GM18511 (cell line): ENCODE results near the gene SLC35F5.
A peak's percentile ranks its signal among the peaks of the same experiment; 100 is the strongest.
"Not testable (repeated sequence)": the region's sequence is repeated elsewhere in the genome, so short reads cannot be mapped to it uniquely, and the experiment has no call there.

ENCODE experiments used
- ATAC-seq: cut with Tn5 transposase; IDR thresholded peaks from one replicate; pipeline ENCODE4 v1.9.1; 2021; ENCODE audit warnings: mild to moderate bottlenecking, moderate library complexity; ENCODE audit not compliant: unreplicated experiment

Gene SLC35F5, protein sequence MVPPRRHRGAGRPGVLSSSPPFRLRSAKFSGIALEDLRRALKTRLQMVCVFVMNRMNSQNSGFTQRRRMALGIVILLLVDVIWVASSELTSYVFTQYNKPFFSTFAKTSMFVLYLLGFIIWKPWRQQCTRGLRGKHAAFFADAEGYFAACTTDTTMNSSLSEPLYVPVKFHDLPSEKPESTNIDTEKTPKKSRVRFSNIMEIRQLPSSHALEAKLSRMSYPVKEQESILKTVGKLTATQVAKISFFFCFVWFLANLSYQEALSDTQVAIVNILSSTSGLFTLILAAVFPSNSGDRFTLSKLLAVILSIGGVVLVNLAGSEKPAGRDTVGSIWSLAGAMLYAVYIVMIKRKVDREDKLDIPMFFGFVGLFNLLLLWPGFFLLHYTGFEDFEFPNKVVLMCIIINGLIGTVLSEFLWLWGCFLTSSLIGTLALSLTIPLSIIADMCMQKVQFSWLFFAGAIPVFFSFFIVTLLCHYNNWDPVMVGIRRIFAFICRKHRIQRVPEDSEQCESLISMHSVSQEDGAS

DNA sequence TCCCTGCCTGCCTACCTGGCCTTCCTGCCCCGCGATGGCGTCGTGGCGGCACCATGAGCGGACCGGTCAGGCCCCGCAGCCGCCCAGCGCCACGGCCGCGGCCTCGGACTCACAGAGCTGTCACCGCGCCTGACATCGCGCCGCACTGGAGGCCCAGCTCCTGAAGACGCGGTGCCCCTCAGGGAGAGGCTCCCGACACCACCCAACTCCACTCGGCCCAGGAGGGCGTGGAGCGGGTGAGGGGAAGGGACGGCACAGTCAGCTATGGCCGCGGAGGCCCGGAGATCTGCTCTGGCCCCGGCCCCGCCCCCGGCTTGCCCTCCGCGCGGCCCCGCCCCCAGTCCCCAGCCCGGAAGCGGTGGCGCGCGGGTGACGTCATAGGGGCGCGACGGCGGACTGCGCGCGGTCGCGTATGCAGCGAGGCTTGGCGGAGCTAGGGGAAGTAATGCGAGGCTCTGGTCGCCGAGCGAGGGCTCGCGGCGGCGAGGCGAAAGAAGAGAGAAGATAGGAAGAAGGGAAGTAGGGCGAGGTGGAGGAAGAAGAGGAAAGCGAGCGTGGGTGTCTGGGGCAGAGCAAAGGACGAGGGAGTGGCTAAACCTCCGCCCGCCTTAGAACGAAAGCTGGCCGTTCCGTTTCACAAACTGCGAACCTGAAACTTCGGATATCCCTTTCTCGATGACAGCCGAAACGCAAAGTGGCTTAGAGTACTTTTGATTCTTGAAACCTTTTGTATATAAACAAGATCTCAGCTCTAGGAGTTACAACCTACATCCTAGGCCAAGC, at the start of gene SLC35F5:
Gene SLC35F5, minus strand, starts transcription at position 288 of the 783 bp plus-strand sequence. Its CDS starts 233 bp downstream, at position 55.
- peak; percentile 89 for ATAC-seq

DNA sequence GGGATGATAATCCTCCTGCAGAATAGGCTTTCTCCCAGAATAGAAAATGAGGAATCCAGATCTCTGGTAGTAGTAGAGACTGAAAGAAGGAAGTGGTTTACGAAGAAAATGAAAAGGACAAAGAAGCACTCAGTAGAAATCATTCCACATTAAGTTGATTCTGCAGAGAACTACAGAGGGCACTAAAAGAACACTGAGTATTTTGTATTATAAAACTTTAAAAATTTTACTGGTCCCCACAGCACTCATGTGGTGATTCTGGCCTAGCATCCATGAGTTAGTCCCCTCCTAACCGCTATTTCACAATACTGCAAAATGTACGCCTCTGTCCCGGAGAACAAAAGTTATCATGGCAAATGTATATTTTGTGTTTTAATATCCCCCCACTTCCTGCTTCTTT, 42.9 kb upstream of the SLC35F5 start:
- ATAC-seq, result no peak

DNA sequence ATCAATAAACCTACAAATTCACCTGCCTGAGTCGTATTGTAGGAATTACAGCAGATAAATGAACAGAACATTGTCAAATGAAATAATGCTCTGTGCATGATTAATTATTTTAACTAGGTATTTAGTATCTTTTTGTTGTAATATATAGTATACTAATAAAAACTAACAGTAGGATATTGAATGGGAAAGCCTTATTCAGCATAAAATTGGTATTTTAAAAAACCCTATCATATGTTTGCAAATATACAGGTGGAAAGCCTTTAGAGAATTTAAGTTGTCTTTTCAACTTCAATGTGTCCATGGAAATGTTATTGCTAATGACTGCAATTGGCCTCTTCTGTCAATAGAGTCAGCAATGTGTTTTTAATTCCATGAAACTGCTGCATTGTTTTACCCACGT, 40.8 kb upstream of the SLC35F5 start:
- no peak for ATAC-seq

DNA sequence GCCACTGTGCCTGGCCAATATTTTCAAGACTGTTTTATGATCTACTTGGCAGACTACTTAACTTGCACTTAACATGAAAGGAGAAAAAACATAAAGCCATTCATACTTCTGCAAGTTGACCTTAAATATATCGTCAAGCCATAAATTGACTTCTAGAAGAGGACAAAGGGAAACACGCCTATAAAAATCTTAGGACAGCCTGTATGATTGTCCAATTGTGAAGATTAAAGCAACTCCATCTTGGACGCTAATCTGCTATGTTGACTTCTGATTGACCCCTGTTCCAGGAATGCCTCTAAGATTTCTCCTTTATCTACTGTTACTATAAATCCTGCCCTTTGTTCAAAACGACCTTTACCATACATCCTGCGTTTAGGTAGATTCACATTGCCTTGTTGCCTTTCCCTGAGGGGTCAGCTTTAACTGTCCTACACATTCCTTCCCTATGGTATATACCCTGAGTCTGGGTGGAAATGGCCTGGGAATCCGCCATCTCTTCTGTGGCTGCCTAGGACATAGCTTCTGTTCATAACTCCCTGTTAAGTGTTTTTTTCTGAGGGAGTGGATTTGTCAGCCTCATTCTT, 40.2 kb upstream of the SLC35F5 start:
- ATAC-seq, result no peak

DNA sequence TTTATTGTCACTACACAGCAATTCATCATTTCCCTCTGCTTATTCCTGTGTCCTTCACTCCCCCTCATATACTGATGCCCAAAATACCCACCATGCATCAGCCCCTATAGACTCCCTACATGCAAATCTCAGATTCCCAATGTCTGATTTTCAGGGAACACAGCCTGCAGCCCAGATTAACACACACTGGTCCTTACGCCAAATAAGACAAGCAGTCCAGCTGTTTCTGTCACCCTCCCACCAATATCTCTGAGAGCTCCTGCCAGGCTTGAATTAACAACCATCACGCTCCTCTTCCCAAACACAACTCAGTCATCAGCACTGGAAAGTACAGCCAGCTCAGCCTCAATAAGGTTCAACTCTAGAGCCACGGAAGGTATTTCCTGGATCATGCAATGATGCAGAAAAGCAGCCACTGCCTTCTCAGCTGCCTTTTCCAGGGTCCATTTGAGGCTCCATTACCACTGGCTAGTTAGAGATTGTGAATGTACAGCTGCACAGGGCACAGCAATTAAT, 39.0 kb upstream of the SLC35F5 start:
- no peak for ATAC-seq

- peak; percentile 97 for ATAC-seq
These were observed 35.5 kb upstream of the SLC35F5 start for GRCh38 chr2:113791697-113792590.

- no peak for ATAC-seq
These were observed 28.6 kb upstream of the SLC35F5 start for GRCh38 chr2:113784823-113785744.

- ATAC-seq, result no peak
These were observed 24.0 kb upstream of the SLC35F5 start for GRCh38 chr2:113780472-113780871.

DNA sequence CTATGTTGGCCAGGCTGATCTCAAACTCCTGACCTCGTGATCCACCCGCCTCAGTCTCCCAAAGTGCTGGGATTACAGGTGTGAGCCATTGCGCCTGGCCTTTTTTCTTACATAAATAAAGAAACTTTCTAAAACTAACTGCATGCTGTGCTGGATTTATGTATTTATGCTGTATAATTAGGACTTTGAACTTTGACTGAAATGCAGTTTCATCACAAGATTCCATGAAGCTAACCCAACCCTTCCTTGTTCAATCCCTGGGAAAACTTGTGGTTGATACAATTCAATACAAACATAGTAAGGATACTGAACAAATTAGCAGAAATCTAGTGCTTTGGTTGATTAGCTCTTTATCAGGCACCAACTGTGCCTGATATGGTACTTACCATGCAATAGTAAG, 20.9 kb upstream of the SLC35F5 start:
- no peak for ATAC-seq

GRCh38 chr2:113776949-113777348, 20.5 kb upstream of the SLC35F5 start:
- ATAC-seq, result no peak

DNA sequence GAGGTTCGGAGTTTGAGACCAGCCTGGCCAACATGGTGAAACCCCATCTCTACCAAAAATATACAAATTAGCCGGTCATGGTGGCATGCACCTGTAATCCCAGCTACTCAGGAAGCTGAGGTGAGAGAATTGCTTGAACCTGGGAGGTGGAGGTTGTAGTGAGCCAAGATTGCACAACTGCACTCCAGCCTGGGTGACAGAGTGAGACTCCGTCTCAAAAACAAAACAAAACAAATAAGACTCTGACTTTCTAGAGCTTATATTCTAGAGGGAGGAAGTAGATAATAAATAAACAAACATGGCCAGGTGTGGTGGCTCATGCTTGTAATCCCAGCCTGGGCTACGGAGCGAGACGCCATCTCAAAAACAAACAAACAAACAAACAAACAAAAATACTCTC, 18.2 kb upstream of the SLC35F5 start:
- ATAC-seq, result not testable (repeated sequence)

DNA sequence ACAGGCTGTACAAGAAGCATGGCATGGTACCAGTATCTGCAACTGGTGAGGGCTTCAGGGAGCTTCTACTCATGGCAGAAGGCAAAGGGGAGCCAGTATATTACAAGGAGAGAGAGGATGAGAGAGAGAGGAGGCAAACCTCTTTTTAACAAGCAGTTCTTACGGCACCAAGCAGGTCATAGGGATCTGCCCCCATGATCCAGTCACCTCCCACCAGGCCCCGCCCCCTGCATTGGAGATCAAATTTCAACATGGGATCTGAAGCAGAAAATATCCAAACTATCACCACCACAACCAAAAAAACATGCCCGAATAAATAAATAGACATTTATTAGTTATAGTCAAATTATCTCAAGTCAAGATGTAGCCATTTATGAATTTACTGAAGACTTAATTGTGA, 14.5 kb upstream of the SLC35F5 start:
- ATAC-seq, result no peak

DNA sequence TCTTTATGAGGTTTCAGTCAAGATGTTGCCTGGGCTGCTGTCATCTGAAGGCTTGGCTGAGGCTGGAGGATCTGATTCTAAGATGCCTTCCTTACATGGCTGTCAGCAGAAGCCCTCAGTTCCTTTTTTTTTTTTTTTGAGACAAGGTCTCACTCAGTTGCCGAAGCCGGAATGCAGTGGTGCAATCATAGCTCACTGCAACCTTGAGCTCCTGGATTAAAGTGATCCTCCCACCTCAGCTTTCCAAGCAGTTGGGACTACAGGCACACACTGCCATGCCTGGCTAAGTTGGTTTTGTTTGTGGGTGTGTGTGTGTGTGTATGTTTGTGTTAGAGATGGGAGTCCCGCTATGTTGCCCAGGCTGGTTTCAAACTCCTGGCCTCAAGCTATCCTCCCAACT, 13.1 kb upstream of the SLC35F5 start:
- no peak for ATAC-seq

GRCh38 chr2:113768770-113769169, 12.3 kb upstream of the SLC35F5 start:
- ATAC-seq, result no peak

DNA sequence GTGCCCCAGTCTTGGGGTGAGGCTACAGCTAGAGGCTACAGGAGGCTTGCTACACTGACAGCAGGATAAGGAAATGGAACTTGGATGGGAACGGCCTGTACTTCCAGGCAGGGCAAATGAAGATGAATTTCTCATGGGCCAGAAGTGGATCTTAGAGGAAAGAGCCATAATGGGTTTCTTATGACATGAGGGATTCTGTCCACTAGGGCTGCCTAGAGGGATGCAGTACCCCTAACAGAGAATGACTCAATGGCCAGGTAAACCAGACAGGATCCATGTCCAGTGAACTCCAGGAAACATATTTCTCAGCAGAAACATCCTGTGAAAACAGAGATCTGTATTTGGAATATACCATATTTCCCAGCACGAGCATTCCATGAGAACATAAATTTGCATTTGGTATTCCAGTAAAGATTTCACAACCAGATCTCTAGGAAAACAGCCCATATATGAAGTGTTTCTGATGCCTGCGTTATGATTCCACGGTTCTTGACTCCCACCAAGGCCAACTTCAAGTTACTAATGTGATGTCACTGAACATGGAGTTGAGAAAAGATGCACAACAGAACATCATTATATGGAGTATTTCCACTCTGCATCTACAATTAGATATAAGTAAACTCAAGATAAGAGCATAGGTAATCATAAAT, 11.5 kb upstream of the SLC35F5 start:
- no peak for ATAC-seq

- ATAC-seq, result no peak
These were observed 8.8 kb upstream of the SLC35F5 start for GRCh38 chr2:113765276-113765675.

DNA sequence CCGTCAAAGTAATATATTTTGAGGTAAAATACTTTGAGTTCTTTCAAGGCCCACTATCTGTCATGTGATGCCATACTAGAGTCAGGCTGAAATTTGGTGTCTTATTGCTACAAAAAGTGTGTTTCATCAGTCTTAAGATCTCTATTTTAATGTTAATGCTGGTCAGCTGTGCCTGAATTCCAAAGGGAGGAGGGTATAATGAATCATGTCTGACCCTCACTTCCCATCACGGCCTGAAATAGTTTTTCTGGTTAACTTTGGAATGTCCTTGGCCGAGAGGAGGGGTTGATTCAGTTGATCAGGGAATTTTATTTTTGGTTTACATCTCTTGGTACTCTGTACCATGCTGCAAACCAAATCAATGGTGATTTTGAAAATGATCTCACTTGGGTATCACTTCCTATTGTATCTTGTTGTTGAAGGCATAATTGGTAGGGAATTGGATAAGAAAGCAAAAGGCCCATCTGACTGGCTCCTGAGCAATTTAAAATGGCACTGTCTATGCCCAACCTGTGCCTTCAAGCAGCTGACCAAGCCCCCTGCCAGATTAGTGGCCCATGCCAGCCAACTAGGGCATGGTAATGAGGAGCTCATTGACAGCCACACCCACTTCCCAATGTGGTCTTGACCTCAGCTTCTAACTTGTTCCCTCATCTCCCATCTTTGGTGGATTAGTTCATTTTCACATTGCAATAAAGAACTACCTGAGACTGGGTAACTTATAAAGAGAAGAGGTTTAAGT, 6.1 kb upstream of the SLC35F5 start:
- ATAC-seq, result no peak

- ATAC-seq, result no peak
These were observed 4.0 kb upstream of the SLC35F5 start for GRCh38 chr2:113760400-113760799.
